Ectodermal cell (in vitro differentiated cells): Measurements from ENCODE around the gene RWDD1.
"Not testable (repeated sequence)": the region's sequence is repeated elsewhere in the genome, so short reads cannot be mapped to it uniquely, and the experiment has no call there.

Experiments
- H3K27ac ChIP-seq: 2 replicates; pipeline ENCODE4 v1.7.0; 2013; ENCODE audit warnings: mild to moderate bottlenecking, low read depth, low read length; ENCODE audit not compliant: insufficient read depth, poor library complexity, severe bottlenecking
- H3K27me3 ChIP-seq: 2 replicates; pipeline ENCODE4 v1.7.0; 2013; ENCODE audit warnings: mild to moderate bottlenecking, low read length; ENCODE audit not compliant: insufficient read depth, control insufficient read depth, poor library complexity, severe bottlenecking
- H3K36me3 ChIP-seq: one replicate; pipeline ENCODE4 v1.7.0; 2013; ENCODE audit warnings: low read length; ENCODE audit not compliant: control insufficient read depth, insufficient read depth
- H3K4me1 ChIP-seq: one replicate; pipeline ENCODE4 v1.7.0; 2013; ENCODE audit warnings: low read length; ENCODE audit not compliant: control insufficient read depth, insufficient read depth
- H3K4me3 ChIP-seq: 2 replicates; pipeline ENCODE4 v1.7.0; 2013; ENCODE audit warnings: low read depth, low read length, control low read depth; ENCODE audit not compliant: insufficient read depth
- H3K9me3 ChIP-seq: 2 replicates; pipeline ENCODE4 v1.7.0; 2013; ENCODE audit warnings: mild to moderate bottlenecking, low read length, moderate library complexity; ENCODE audit not compliant: control insufficient read depth
- WGBS, 2 experiments: methylation state at CpG; one replicate each; pipeline ENCODE4 v1.1.7; 2013; ENCODE audit warnings: missing lambda C conversion rate in 2 of 2; 5-methylcytosine and 5-hydroxymethylcytosine counted together

The RWDD1 gene

DNA sequence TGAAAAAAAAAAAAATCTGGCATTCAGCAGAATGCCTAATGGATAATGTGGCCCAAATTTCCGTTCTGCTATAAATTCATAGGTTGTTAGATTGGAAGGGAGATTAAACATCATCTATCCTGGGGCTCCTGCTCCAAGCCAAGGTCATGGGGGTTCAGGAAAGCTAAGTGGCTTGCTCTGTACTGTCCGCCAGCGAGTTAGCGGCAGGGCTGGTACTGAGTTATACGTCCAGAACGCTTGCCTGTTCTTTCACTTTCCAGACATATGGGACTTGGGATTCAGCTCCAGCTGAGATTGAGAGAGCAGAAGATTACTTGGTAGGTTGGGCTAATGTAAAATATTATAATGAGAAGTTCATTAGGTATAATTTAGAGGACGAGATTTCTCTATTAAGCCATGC lies 858 bp downstream of the RWDD1 start:
- Histone ChIP-seq H3K27me3 (peaks cover 2% of the 10 kb centered on the region), H3K9me3 (no peaks in the 10 kb centered on the region), H3K27ac (no peak overlapping the region), H3K36me3 (no peaks in the 10 kb centered on the region), H3K4me3 (peak overlapping the region; percentile 91), H3K4me1 (peaks cover 6% of the 10 kb centered on the region)
- WGBS, 2 experiments: 3 to 4% methylated on average over 6 of the region's 7 CpGs

DNA sequence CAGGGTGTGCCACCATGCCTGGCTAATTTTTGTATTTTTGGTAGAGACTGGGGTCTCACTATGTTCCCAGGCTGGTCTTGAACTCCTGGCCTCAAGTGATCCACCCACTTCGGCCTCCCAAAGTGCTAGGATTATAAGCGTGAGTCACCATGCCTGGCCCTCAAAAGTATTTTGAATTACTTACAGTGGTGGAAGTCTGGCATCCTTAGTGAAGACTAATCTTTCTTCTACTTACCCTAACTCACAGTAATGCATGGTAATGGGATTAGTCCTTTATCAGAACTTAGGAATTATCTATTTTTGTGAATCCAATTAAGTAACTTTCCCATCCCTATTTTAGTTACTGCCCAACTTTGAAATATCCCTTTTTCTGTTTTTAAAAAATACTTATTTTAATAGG lies 3.9 kb downstream of the RWDD1 start:
- 94% methylated on average over 2 of the region's 2 CpGs for WGBS, 2 experiments
- no peaks in the 10 kb centered on the region for H3K27me3 ChIP-seq

DNA sequence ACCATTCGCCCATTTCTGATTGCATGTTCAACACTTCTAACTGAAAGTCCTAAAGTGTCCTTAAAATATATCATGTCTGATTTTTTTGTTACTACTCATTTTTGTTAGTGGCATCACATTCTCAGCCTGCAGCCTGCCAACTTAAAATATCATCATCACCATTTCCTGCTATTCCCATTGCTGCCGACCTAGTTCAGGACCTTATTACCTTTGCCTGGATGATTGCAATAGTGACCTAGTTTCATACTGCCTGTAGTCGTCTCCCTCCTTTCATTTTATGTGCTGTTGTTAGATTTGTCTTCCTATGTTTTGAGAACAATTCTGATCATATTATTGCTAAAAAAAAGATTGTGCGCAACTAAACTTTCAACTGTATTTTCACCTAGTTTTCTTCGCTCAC lies 6.2 kb downstream of the RWDD1 start:
- Histone ChIP-seq H3K27ac (no peak overlapping the region), H3K36me3 (no peaks in the 10 kb centered on the region), H3K4me1 (no peaks in the 10 kb centered on the region), H3K9me3 (no peaks in the 10 kb centered on the region), H3K27me3 (no peaks in the 10 kb centered on the region), H3K4me3 (no peak overlapping the region)
- 96 to 98% methylated on average over 4 to 5 of the region's 5 CpGs for WGBS, 2 experiments

More for the DNA sequence above, 3.9 kb downstream of the RWDD1 start:
- Histone ChIP-seq H3K9me3 (no peaks in the 10 kb centered on the region), H3K36me3 (no peaks in the 10 kb centered on the region), H3K4me1 (peaks cover 2% of the 10 kb centered on the region), H3K27ac (no peak overlapping the region), H3K4me3 (no peak overlapping the region)

DNA sequence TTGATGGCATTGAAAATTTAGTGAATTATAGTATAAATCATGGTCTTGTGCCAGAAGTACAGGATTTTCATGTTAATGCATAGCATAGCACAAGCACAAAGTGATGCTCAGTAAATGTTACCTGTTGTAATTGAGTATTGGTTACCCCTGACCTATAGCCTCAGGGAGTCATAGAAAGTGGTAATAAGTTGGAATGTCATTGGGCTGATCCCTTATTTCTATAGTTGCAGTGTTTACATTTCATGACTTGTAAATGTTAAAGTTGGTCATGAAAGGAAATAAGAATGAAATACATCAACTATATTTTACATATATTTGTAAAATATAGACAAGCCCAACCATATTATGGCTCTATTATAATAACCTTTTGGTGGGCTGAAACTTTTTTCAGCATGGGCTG lies 7.0 kb downstream of the RWDD1 start:
- no peak overlapping the region for H3K4me3 ChIP-seq
- H3K36me3 ChIP-seq: no peaks in the 10 kb centered on the region
- no peaks in the 10 kb centered on the region for H3K27me3 ChIP-seq
- H3K9me3 ChIP-seq: no peaks in the 10 kb centered on the region
- no peak overlapping the region for H3K27ac ChIP-seq
- no peaks in the 10 kb centered on the region for H3K4me1 ChIP-seq

DNA sequence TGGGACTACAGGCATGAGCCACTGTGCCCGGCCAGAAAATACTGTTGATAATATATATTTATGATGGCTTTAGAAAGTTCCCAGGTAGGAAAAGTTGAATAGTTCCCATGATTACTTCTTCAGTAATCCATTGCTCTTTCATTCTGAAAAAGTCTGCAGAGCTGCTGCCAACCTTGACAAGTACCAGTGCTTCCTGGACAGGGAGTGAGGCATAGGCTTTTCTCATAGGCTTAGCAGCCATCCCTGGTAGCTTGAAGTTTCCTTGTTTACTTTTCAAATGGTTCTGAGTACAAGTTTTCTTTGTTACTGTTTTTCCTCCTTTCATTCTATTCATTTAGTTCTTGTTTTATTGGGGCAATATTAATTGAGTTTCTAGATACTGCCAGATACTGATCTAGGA lies 7.8 kb downstream of the RWDD1 start:
- Histone ChIP-seq H3K9me3 (no peaks in the 10 kb centered on the region), H3K36me3 (no peaks in the 10 kb centered on the region), H3K27ac (no peak overlapping the region), H3K4me1 (no peaks in the 10 kb centered on the region), H3K4me3 (no peak overlapping the region), H3K27me3 (no peaks in the 10 kb centered on the region)
- WGBS, 2 experiments: 73 to 94% methylated on average over 1 of the region's 1 CpG

DNA sequence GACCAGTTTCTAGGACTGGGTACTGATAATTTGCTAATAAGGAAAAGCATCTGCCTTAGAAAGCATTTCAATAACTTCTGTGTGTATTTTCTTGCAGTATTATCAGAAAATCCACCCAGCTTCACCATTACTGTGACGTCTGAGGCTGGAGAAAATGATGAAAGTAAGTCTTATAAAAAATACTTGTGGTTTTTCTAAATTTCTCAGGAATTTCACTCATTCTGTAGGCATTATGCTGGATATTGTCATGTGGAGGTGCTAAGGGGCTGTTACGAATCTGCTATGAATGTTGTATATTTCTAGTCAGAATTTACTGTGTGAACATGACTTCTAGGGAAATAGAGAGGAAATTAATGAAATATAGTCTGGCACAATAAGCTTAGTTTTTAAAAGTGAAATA lies 8.9 kb downstream of the RWDD1 start:
- Histone ChIP-seq H3K27me3 (no peaks in the 10 kb centered on the region), H3K4me1 (no peaks in the 10 kb centered on the region), H3K9me3 (no peaks in the 10 kb centered on the region), H3K4me3 (no peak overlapping the region), H3K27ac (no peak overlapping the region), H3K36me3 (no peaks in the 10 kb centered on the region)
- WGBS, 2 experiments: 84 to 94% methylated on average over 1 to 2 of the region's 2 CpGs

DNA sequence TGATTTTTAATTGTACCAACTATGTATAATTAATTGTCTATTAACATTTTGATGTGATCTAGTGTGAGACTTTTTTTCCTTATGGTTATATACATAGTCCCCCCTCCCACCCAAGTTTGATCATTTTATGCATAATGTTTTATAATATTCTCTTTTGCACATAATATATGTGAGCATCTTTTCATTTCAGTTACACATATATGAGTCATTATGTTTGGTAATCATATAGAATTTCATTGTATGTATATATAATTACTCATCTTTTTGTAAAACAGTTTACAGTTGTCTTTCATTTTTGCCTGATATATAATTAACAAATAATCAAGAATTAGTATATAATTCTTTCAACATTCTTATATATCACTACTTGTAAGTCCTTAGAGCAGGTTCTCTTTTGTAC lies 15.0 kb downstream of the RWDD1 start:
- Histone ChIP-seq H3K4me3 (no peak overlapping the region), H3K36me3 (peaks cover 4% of the 10 kb centered on the region), H3K9me3 (no peaks in the 10 kb centered on the region), H3K27me3 (no peaks in the 10 kb centered on the region), H3K4me1 (no peaks in the 10 kb centered on the region), H3K27ac (no peak overlapping the region)

DNA sequence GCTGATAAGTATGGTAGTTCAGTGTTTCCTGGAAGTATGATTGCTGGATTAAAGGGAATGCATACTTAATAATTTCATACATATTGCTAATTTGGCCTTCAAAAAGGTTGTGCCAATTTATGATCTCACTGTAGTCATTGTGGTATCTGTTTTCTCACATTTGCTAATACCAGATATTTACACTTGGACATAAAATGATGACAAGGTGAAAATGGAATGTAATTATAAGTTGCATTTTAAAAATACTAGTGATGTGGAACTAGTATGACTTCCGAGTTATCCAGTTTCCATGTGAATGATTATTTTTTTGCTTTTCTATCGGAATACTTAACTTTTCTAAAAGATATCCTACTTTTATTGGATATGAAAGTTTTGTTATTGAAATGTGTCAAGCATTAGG lies 15.4 kb downstream of the RWDD1 start:
- Histone ChIP-seq H3K27me3 (no peaks in the 10 kb centered on the region), H3K27ac (no peak overlapping the region), H3K36me3 (peaks cover 7% of the 10 kb centered on the region), H3K4me1 (no peaks in the 10 kb centered on the region), H3K9me3 (no peaks in the 10 kb centered on the region), H3K4me3 (no peak overlapping the region)
- 86 to 96% methylated on average over 1 to 2 of the region's 2 CpGs for WGBS, 2 experiments

DNA sequence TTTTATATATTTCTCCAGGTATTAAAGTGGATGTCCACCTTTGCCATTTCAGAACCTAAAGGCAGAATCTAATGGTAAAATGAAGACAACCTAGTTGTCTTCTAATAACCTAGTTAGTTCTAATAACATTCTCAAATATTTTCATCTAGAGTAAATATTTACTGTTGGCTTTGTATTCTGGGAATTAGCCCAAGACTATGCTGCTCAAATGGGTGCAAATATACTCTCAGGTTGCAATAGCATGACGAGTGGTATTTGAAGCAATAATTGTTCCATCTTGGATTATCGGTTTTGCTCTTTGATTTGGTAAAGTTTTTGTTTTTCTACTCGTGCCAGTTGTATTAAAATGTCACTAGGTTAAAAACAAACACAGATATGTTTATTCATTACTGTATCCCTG lies 23.9 kb downstream of the RWDD1 start:
- Histone ChIP-seq H3K4me1 (no peaks in the 10 kb centered on the region), H3K27ac (no peak overlapping the region), H3K9me3 (no peaks in the 10 kb centered on the region), H3K36me3 (peaks cover 14% of the 10 kb centered on the region), H3K4me3 (no peak overlapping the region), H3K27me3 (no peaks in the 10 kb centered on the region)
- WGBS, 2 experiments: 90 to 98% methylated on average over 2 to 3 of the region's 3 CpGs

DNA sequence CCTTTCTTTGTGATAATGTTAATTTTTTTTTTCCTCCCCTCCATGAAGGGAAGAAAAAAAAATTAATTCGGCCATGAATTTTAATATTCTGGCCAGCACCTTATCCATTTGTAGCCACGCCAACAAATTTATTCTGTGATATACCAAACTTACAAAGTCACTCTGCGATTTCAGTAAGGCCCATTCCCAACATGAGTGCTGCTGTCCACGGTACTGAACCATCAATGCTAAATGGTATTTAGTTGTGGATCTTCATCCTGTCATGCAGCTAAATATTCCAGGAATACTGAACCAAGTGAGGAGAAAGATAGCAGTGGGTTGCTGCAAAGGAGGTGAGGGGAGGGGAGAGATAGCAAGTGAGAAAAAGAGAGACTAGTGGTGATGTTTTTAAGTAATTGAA lies 25.5 kb downstream of the RWDD1 start:
- Histone ChIP-seq H3K27ac (no peak overlapping the region), H3K36me3 (peaks cover 9% of the 10 kb centered on the region), H3K9me3 (no peaks in the 10 kb centered on the region), H3K4me3 (no peak overlapping the region), H3K4me1 (no peaks in the 10 kb centered on the region), H3K27me3 (no peaks in the 10 kb centered on the region)
- 79 to 95% methylated on average over 3 to 4 of the region's 4 CpGs for WGBS, 2 experiments

DNA sequence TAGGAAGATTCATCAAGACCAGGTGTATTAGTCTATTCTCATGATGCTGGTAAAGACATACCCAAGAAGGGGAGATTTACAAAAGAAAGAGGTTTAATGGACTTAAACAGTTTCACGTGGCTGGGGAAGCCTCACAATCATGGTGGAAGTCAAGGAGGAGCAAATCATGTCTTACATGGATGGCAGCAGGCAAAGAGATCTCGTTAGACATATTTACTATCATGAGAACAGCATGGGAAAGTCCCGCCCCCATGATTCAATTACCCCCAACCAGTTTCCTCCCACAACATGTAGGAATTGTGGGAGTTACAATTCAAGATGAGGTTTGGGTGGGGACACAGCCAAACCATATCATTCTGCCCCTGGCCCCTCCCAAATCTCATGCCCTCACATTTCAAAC lies 32.6 kb downstream of the RWDD1 start:
- H3K4me1 ChIP-seq, H3K27me3 ChIP-seq: not testable (repeated sequence)
- WGBS, 2 experiments: 88 to 90% methylated on average over 2 to 3 of the region's 3 CpGs

More for the DNA sequence above, 32.6 kb downstream of the RWDD1 start:
- not testable (repeated sequence) for H3K36me3 ChIP-seq, H3K4me3 ChIP-seq, H3K27ac ChIP-seq, H3K9me3 ChIP-seq
